Effector memory CD8-positive, alpha-beta T cell (primary cell): ENCODE results near the gene KANSL1L.

Experiments
- ATAC-seq: fragments of 150-1000 bp; cut with Tn5 transposase; replicated peaks from 2 replicates; pipeline ENCODE4 v1.10.0; 2021; ENCODE audit warnings: mild to moderate bottlenecking, moderate library complexity
- DNase-seq, 3 experiments: peaks; one replicate each; pipeline ENCODE4 v3.0.0; 2021
- H3K27ac Mint-ChIP-seq, 2 donors: one replicate each; pipeline ENCODE4 v1.8.0; 2022; ENCODE audit warnings: mild to moderate bottlenecking in 2 of 2, mixed read lengths in 2 of 2, moderate library complexity in 2 of 2
- H3K27me3 Mint-ChIP-seq, 2 donors: one replicate each; pipeline ENCODE4 v1.8.0; 2022; ENCODE audit warnings: mixed read lengths in 2 of 2
- H3K36me3 Mint-ChIP-seq: one replicate; pipeline ENCODE4 v1.8.0; 2022; ENCODE audit warnings: mild to moderate bottlenecking, moderate library complexity, mixed read lengths; ENCODE audit not compliant: insufficient read depth
- H3K4me1 Mint-ChIP-seq, 2 donors: one replicate each; pipeline ENCODE4 v1.8.0; 2022; ENCODE audit warnings: low read depth in 2 of 2, mixed read lengths in 2 of 2
- H3K4me3 Mint-ChIP-seq, 2 donors: one replicate each; pipeline ENCODE4 v1.8.0; 2022; ENCODE audit warnings: mild to moderate bottlenecking in 2 of 2, mixed read lengths in 2 of 2, moderate library complexity in 2 of 2
- H3K9me3 Mint-ChIP-seq, 2 donors: one replicate each; pipeline ENCODE4 v1.8.0; 2022; ENCODE audit warnings: mixed read lengths in 2 of 2

Gene KANSL1L

GRCh38 chr2:209990838-209991237 is 180.4 kb downstream of the KANSL1L start:
- no peaks in the 10 kb centered on the region for H3K4me1 Mint-ChIP-seq
- no peaks in the 10 kb centered on the region for H3K9me3 Mint-ChIP-seq
- H3K27me3 Mint-ChIP-seq: peaks cover 7 to 30% of the 10 kb centered on the region in 2 donors
- H3K27ac Mint-ChIP-seq: no peak overlapping the region
- no peaks in the 10 kb centered on the region for H3K36me3 Mint-ChIP-seq
- no peak overlapping the region for H3K4me3 Mint-ChIP-seq
- ATAC-seq (no peak), DNase-seq (no peak)

GRCh38 chr2:209988010-209988409 is 183.2 kb downstream of the KANSL1L start:
- Mint-ChIP-seq H3K4me1 (no peaks in the 10 kb centered on the region), H3K27me3 (peaks cover 18 to 28% of the 10 kb centered on the region in 2 donors), H3K27ac (no peak overlapping the region), H3K9me3 (no peaks in the 10 kb centered on the region), H3K36me3 (no peaks in the 10 kb centered on the region), H3K4me3 (no peak overlapping the region)
- DNase-seq (no peak), ATAC-seq (no peak)

- Mint-ChIP-seq H3K27ac (no peak overlapping the region), H3K9me3 (no peaks in the 10 kb centered on the region), H3K4me1 (no peaks in the 10 kb centered on the region), H3K36me3 (no peaks in the 10 kb centered on the region), H3K4me3 (no peak overlapping the region), H3K27me3 (peaks cover 12 to 27% of the 10 kb centered on the region in 2 donors)
- DNase-seq (no peak), ATAC-seq (no peak)
These were observed 184.8 kb downstream of the KANSL1L start for GRCh38 chr2:209986415-209986814.

- no peak overlapping the region for H3K27ac Mint-ChIP-seq
- peaks cover 12 to 25% of the 10 kb centered on the region in 2 donors for H3K27me3 Mint-ChIP-seq
- H3K4me3 Mint-ChIP-seq: no peak overlapping the region
- no peaks in the 10 kb centered on the region for H3K4me1 Mint-ChIP-seq
- no peaks in the 10 kb centered on the region for H3K36me3 Mint-ChIP-seq
- no peaks in the 10 kb centered on the region for H3K9me3 Mint-ChIP-seq
- DNase-seq (no peak), ATAC-seq (no peak)
These were observed 185.3 kb downstream of the KANSL1L start for GRCh38 chr2:209985874-209986273.

GRCh38 chr2:209984291-209984690 is 186.9 kb downstream of the KANSL1L start:
- ATAC-seq: no peak
- H3K27ac Mint-ChIP-seq: no peak overlapping the region
- H3K9me3 Mint-ChIP-seq: no peaks in the 10 kb centered on the region
- H3K4me1 Mint-ChIP-seq: no peaks in the 10 kb centered on the region
- no peak overlapping the region for H3K4me3 Mint-ChIP-seq
- peaks cover 12 to 18% of the 10 kb centered on the region in 2 donors for H3K27me3 Mint-ChIP-seq
- no peak for DNase-seq
- H3K36me3 Mint-ChIP-seq: no peaks in the 10 kb centered on the region

- ATAC-seq (peak; percentile 49), DNase-seq (no peak)
- Mint-ChIP-seq H3K27me3 (peaks cover 5 to 6% of the 10 kb centered on the region in 2 donors), H3K27ac (no peak overlapping the region), H3K4me1 (no peaks in the 10 kb centered on the region), H3K36me3 (no peaks in the 10 kb centered on the region), H3K4me3 (no peak overlapping the region), H3K9me3 (no peaks in the 10 kb centered on the region)
These were observed 193.6 kb downstream of the KANSL1L start for GRCh38 chr2:209977386-209978239.

- Mint-ChIP-seq H3K4me3 (no peak overlapping the region), H3K4me1 (no peaks in the 10 kb centered on the region), H3K9me3 (no peaks in the 10 kb centered on the region), H3K27me3 (peaks cover 5 to 14% of the 10 kb centered on the region in 2 donors), H3K36me3 (no peaks in the 10 kb centered on the region), H3K27ac (no peak overlapping the region)
- ATAC-seq (no peak), DNase-seq (no peak)
These were observed 194.4 kb downstream of the KANSL1L start for GRCh38 chr2:209976698-209977385.

GRCh38 chr2:209974576-209974975 is 196.6 kb downstream of the KANSL1L start:
- Mint-ChIP-seq H3K36me3 (no peaks in the 10 kb centered on the region), H3K4me3 (no peak overlapping the region), H3K4me1 (no peaks in the 10 kb centered on the region), H3K9me3 (no peaks in the 10 kb centered on the region), H3K27ac (no peak overlapping the region), H3K27me3 (peaks cover 0 to 14% of the 10 kb centered on the region in 2 donors)
- ATAC-seq (no peak), DNase-seq (no peak)

GRCh38 chr2:209973328-209973727 is 197.9 kb downstream of the KANSL1L start:
- H3K27ac Mint-ChIP-seq: no peak overlapping the region
- H3K9me3 Mint-ChIP-seq: no peaks in the 10 kb centered on the region
- no peaks in the 10 kb centered on the region for H3K4me1 Mint-ChIP-seq
- ATAC-seq: no peak
- H3K36me3 Mint-ChIP-seq: no peaks in the 10 kb centered on the region
- DNase-seq: no peak
- H3K27me3 Mint-ChIP-seq: peaks cover 0 to 14% of the 10 kb centered on the region in 2 donors
- H3K4me3 Mint-ChIP-seq: no peak overlapping the region
